A549 treated with CORT108297 at 1 μM for 4 hours (cell line): ENCODE measurements around the gene MROH9. TPM values are rescaled to one million over a fixed set of nuclear protein-coding genes. Genes with fewer than 3 reads are reported as not detected.

Source experiments
- total RNA-seq: library from RNA; stranded (reverse); fragments of 200-300 nt; extraction: Qiagen RNA extraction; gene quantifications from 5 replicates; pipeline ENCODE4 v1.2.3, GENCODE V29; 2022

The MROH9 gene
- not detected in 5 replicates for total RNA-seq

GRCh38 chr1:170935231-170935630 is at the start of gene MROH9:
MROH9 (plus strand) TSS chr1:170935534; CDS start chr1:170945557, 10,023 bp downstream.

GRCh38 chr1:171090604-171091003 is 155.3 kb downstream of the MROH9 start, which contains the start of gene FMO3:
FMO3 (plus strand) TSS chr1:171090905; CDS start chr1:171092659, 1,754 bp downstream.

Other genes starting within 250 kb of the MROH9 start
- gene FMO3, start 155.4 kb downstream of the MROH9 start, total RNA-seq: not detected in 5 replicates
- not detected in 5 replicates for gene FMO2, start 249.8 kb downstream of the MROH9 start, total RNA-seq